ENCODE measurements around the gene DYNLRB1.

Gene DYNLRB1

DNA sequence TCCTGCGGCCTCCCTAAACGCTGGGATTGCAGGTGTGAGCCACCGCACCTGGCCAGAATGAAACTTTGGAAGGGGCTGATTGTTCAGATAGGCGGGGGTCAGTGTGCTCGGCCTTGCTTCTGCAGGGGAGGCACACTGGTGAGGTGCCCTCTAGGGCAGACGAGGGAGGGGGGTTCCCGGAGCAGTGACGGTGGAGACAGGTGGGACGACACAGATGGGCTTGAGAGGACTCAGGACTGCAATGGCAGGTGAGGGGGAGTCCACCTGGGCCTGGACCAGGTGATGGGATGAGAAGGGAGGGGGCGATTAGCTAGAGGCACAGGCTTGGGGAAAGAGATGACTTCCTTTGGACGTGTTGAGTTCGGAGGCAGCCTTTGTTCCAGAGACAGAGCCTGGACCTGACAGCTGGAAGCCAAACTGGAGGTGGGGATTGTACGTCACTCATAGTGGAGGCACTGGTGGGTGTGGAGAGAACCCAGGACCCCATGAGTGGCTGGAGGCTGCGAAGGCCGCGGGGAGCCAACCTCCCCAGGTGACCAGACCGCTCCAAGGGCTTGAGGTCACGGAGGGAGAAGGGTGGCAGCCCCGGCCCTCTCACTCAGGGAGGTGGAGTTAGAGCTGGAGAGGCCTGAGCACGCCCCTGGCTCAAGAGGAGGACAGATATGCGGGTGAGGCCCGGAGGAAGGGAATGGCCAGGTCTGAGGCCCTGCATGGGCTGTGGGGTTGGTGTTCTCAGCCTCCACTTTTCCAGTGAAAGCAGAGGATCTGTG lies 31.8 kb downstream of the DYNLRB1 start:
- DNase-seq: no peak
- peaks cover 4% of the 10 kb centered on the region for H3K27me3 Mint-ChIP-seq
- no peak overlapping the region for H3K4me3 Mint-ChIP-seq
- peaks cover 10% of the 10 kb centered on the region for H3K4me1 Mint-ChIP-seq (ENCODE audit: low read depth)
- H3K27ac Mint-ChIP-seq: no peak overlapping the region
- no peaks in the 10 kb centered on the region for H3K36me3 Mint-ChIP-seq (ENCODE audit: low read depth)
- H3K9me3 Mint-ChIP-seq: no peaks in the 10 kb centered on the region

DNA sequence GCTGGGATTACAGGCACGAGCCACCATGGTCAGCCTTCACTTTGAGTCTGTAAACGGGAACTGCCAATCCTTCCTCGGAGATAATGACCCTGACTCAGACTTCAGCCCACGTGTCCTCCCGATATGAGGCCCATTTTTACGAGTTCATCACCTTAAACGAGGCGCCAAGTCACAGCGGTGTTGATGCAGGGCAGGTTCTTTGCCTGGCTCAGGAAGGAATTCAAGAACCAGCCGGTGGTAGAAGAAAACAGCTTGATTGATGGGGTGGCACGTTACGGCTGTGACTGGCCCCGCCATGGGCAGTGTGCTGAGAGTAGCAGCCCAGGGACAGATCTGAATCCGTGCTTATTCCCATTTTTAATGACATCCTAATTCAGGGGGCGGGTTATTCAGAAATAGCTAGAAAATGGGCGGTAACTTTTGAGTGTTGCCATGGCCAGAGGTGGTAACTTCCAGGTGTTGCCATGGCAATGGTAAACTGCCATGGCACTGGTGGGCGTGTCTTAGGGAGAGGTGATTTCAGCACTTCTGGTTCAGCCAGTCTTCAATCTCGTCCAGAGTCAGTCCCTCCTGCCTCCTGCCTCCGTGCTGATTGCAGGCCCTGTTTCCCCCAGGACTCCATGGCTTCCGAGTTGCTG lies 33.2 kb downstream of the DYNLRB1 start:
- Mint-ChIP-seq H3K27me3 (peaks cover 4% of the 10 kb centered on the region), H3K4me1 (ENCODE audit: low read depth) (peaks cover 4% of the 10 kb centered on the region), H3K9me3 (no peaks in the 10 kb centered on the region), H3K27ac (no peak overlapping the region), H3K4me3 (no peak overlapping the region), H3K36me3 (ENCODE audit: low read depth) (no peaks in the 10 kb centered on the region)
- DNase-seq: no peak

DNA sequence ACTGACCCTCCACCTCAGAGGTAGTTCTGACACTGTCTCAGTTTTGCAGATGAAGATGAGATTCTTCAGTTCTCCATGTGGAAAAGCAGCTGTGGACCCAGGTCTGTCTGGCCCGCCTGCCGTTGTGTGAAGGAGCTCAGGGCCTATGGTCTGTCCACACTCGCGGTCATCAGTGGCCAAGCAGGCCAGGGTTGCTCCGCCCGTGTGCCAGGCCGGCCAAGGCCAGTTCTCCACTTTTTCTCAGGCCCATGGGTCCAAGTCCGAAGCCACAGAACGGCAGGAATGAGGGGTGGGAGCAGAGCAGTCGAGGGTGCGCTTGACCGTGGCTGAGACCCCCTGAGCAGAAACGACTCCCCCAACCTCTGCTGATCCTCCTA lies 33.7 kb downstream of the DYNLRB1 start:
- peaks cover 4% of the 10 kb centered on the region for H3K27me3 Mint-ChIP-seq
- H3K36me3 Mint-ChIP-seq (ENCODE audit: low read depth): no peaks in the 10 kb centered on the region
- no peak for DNase-seq
- no peak overlapping the region for H3K27ac Mint-ChIP-seq
- H3K4me1 Mint-ChIP-seq (ENCODE audit: low read depth): no peaks in the 10 kb centered on the region
- no peak overlapping the region for H3K4me3 Mint-ChIP-seq
- no peaks in the 10 kb centered on the region for H3K9me3 Mint-ChIP-seq

DNA sequence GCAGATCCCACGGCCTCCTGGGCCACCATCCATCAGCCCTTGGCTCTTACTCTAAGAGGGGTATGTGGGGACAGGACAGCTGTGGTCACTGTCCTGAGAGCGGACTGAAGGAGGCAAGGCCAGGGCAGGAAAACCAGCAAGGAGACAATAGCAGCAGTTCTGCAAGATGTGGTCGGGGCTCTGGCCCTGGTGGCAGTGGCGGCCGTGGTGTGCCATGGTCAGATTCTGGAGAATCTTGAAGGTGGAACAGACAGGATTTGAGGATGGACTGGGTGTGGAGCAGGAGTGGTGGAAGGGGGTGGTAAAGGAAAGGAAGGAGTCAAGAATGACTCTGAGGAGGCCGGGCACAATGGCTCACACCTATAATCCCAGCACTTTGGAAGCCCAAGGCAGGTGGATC lies 36.3 kb downstream of the DYNLRB1 start:
- H3K27ac Mint-ChIP-seq: no peak overlapping the region

DNA sequence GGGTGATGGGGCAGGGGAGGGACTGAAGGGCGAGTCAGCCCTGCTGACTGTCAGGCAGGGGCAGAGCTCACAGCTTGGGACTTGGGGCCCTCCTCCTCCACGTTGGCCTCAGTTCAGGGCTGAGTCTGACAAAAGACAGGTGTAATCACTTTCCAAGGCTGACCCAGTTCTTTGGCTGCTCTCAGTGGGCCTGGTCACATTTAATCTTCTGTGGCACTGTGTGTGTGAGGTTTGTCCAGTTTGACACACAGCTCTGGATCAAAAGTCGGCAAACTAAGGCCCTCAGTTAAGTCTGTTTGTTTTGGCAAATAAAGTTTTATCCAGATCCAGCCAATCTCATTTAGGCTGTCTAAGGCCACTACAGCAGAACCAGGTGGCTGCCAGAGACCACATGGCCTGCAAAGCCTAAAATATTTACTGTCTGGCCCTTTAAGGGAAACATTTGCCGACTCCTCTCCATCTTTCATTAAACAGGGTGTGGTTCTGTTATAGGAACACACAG lies 37.2 kb downstream of the DYNLRB1 start:
- peaks cover 8% of the 10 kb centered on the region for H3K4me1 Mint-ChIP-seq (ENCODE audit: low read depth)
- no peak overlapping the region for H3K4me3 Mint-ChIP-seq
- no peaks in the 10 kb centered on the region for H3K9me3 Mint-ChIP-seq
- H3K27me3 Mint-ChIP-seq: no peaks in the 10 kb centered on the region
- no peak overlapping the region for H3K27ac Mint-ChIP-seq
- H3K36me3 Mint-ChIP-seq (ENCODE audit: low read depth): no peaks in the 10 kb centered on the region
- DNase-seq: no peak

More for the DNA sequence above, 36.3 kb downstream of the DYNLRB1 start:
- Mint-ChIP-seq H3K4me3 (no peak overlapping the region), H3K4me1 (ENCODE audit: low read depth) (peaks cover 2% of the 10 kb centered on the region), H3K36me3 (ENCODE audit: low read depth) (no peaks in the 10 kb centered on the region), H3K9me3 (no peaks in the 10 kb centered on the region), H3K27me3 (no peaks in the 10 kb centered on the region)
- no peak for DNase-seq

DNA sequence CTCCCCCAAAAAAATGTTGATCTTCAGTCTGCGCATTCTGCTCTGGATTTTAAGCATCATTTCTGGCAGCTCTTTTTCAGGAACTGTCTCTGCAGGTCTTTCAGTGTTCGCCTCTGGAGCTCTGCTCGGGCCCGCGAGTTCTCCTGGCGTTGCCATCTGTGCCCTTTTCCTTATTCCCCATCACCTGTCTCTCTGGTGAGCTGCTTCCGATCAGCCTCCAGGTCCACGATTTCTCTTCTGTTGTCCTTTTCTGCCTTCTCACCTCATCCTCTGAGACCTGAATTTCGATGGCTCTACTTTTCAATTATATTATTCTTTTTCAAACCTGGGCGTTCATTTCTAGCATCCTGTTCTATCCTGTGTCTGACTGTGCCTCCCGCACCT lies 41.7 kb downstream of the DYNLRB1 start:
- H3K27ac Mint-ChIP-seq: peak overlapping the region; percentile 85
- no peaks in the 10 kb centered on the region for H3K36me3 Mint-ChIP-seq (ENCODE audit: low read depth)
- H3K9me3 Mint-ChIP-seq: no peaks in the 10 kb centered on the region
- no peaks in the 10 kb centered on the region for H3K27me3 Mint-ChIP-seq
- peak overlapping the region; percentile 77 for H3K4me3 Mint-ChIP-seq
- DNase-seq: no peak
- H3K4me1 Mint-ChIP-seq (ENCODE audit: low read depth): peaks cover 10% of the 10 kb centered on the region

DNA sequence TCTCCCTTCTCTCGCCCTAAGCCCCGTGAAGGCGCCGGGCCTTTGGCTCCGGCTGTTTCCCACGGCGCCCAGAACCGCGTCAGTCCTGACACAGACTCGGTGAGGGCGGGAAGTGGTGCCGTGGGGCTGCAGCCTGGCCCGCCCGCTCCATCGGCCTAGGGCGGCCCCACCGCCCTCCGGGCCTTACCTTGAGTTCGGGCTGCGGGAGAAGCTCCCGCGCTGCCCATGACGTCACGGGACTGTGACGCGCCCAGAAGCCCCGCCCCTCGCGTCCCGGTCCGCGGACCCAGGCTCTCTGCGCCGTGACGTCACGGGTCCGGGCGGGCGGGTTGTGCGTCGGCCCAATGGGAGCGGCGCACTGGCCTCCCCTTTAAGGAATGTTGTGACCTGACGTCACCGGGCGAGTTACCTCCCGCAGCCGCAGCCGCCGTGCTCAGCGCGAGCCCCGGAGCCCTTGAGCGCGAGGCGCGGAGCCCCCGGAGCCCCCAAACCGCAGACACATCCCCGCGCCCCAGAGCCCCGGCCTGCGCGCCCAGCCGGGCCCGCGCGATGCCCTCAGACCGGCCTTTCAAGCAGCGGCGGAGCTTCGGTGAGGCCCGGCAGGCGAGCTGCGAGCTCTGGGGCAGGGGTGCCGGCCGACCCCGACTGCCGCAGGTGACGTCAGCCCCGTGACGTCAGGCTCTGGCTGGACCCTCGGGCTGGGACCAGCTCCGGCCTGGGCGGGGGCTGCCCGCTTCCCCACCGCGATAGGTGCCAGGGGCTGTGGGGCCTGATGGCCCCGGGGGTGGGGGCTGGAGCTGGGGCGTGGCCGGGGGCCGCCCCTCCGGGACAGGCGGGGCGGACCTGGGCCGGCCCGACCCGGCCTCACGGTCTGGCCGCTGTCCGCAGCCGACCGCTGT lies 42.3 kb downstream of the DYNLRB1 start, which contains the start of gene MAP1LC3A:
TSS of gene MAP1LC3A (plus strand) at position 399 of the 899 bp plus-strand sequence. CDS start at position 550, 151 bp downstream.
- Mint-ChIP-seq H3K27ac (peak within 1 kb of the TSS; percentile 85), H3K9me3 (no peaks in the 10 kb centered on the region), H3K4me3 (peak within 1 kb of the TSS; percentile 77), H3K4me1 (ENCODE audit: low read depth) (peaks cover 10% of the 10 kb centered on the region), H3K36me3 (ENCODE audit: low read depth) (no peaks in the 10 kb centered on the region), H3K27me3 (no peaks in the 10 kb centered on the region)
- DNase-seq: peak; percentile 94

DNA sequence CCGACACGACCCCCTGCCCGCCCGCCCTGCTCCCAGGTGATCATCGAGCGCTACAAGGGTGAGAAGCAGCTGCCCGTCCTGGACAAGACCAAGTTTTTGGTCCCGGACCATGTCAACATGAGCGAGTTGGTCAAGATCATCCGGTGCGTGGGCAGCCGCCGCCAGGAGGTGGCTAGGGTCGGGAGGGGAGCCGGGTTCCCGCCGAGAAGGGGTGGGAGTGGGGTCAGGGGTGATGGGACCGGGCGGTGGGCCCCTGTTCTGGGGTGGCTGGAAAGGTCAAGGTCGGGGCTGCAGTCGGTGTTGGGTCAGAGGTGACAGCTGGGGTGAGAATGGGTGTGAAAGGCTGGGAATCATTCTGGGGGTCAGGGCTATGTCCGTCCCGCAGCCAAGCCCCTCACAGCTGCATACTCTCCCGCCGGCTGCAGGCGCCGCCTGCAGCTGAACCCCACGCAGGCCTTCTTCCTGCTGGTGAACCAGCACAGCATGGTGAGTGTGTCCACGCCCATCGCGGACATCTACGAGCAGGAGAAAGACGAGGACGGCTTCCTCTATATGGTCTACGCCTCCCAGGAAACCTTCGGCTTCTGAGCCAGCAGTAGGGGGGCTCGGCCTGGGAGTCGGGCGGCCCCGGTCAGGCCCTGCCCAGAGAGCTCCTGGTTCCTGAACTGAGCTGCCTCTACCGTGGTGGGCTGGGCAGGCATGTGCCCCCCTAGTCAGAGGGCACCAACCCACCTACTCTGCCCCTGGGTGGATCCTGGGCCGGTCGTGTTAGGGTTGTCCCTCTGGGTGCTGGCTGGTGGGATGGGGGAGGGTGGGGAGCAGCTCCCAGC lies 43.3 kb downstream of the DYNLRB1 start:
- Mint-ChIP-seq H3K9me3 (no peaks in the 10 kb centered on the region), H3K27me3 (no peaks in the 10 kb centered on the region), H3K36me3 (ENCODE audit: low read depth) (no peaks in the 10 kb centered on the region), H3K4me3 (peak overlapping the region; percentile 57), H3K27ac (peak overlapping the region; percentile 80), H3K4me1 (ENCODE audit: low read depth) (peaks cover 10% of the 10 kb centered on the region)
- DNase-seq: no peak

DNA sequence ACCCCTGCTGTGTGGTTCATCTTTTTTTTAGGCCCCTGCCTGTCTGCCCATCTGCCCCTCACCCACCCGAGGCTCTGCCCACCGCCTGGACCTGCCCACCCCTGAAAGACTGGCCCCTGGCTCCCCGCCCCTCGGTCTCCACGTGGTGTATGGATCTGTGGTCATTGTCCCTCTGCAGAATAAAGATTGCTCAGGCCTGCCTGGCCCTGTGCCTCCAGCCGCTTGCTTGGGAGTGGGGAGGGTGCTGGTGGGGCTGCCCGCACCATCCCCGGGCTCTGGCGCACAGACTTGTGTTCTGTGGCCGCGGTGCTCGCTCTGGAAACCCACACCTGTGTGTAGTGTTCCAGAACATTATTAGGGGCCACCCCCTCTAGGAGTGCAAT lies 43.9 kb downstream of the DYNLRB1 start:
- no peak overlapping the region for H3K4me3 Mint-ChIP-seq
- H3K27ac Mint-ChIP-seq: peak overlapping the region; percentile 69
- no peaks in the 10 kb centered on the region for H3K36me3 Mint-ChIP-seq (ENCODE audit: low read depth)

DNA sequence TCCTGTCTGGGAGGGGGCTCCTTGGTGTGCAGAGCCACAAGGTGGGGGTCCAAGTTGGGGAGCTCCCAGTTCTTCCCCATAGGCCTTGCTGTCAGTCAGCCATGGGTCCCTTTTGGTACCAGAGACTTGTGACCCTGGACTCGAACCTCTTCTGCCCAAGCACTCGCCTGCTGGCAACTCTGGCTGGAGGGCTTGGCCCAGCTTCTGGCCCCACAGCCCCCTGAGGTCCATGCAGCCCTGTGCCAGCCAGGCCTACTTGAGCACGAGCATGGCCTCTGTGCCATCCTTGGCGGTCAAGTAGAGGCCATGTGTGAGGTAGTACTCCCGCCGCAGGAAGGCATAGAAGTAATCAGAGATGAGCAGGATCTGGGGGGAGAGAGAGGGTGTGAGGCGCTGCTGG lies 44.4 kb downstream of the DYNLRB1 start:
- peaks cover 10% of the 10 kb centered on the region for H3K4me1 Mint-ChIP-seq (ENCODE audit: low read depth)
- no peak overlapping the region for H3K27ac Mint-ChIP-seq
- H3K27me3 Mint-ChIP-seq: no peaks in the 10 kb centered on the region
- no peaks in the 10 kb centered on the region for H3K9me3 Mint-ChIP-seq
- no peak for DNase-seq
- H3K36me3 Mint-ChIP-seq (ENCODE audit: low read depth): no peaks in the 10 kb centered on the region
- no peak overlapping the region for H3K4me3 Mint-ChIP-seq

More for the DNA sequence above, 43.9 kb downstream of the DYNLRB1 start:
- no peak for DNase-seq
- Mint-ChIP-seq H3K4me1 (ENCODE audit: low read depth) (peaks cover 10% of the 10 kb centered on the region), H3K9me3 (no peaks in the 10 kb centered on the region), H3K27me3 (no peaks in the 10 kb centered on the region)

DNA sequence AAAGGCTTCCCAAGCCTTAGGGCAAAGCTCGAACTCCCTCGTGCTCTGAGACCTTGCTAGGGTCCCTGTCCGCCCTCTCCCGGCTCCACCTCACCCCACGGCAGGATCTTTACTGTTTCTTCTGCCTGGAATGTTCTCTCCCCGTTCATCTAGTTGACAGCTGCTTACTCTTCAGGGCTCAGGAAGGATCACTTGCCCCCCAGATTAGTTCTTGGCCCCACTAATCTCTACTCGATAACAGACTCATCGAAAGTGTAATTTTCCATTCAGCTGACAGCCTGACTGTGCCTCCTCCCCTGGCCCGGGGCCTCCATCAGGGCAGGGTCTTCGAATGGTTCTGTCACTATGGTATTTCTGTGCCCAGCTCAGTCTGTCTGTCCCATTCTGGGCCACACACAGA lies 45.4 kb downstream of the DYNLRB1 start:
- no peak overlapping the region for H3K4me3 Mint-ChIP-seq
- no peaks in the 10 kb centered on the region for H3K27me3 Mint-ChIP-seq
- peaks cover under 1% of the 10 kb centered on the region for H3K36me3 Mint-ChIP-seq (ENCODE audit: low read depth)
- H3K4me1 Mint-ChIP-seq (ENCODE audit: low read depth): peaks cover 10% of the 10 kb centered on the region
- no peaks in the 10 kb centered on the region for H3K9me3 Mint-ChIP-seq
- no peak for DNase-seq
- peak overlapping the region; percentile 34 for H3K27ac Mint-ChIP-seq

DNA sequence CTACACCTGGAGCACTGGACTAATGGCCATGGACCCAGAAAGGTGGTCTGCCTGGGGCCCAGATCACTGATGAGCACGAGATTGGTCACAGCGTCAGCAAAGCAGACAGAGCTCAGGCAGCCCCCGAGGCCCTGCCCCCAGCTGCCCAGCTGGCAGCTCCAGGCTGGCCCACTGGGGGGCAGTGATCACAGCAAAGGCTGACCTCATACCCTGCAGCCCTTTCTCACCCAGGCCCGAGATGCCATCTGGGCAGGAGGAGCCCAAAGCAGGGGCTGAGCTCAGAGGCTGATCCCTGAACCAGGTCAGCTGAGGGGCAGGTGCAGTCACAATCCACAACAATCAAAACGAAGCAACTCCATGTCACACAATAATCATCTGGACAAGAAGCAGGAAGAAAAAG lies 46.4 kb downstream of the DYNLRB1 start:
- H3K4me1 Mint-ChIP-seq (ENCODE audit: low read depth): peaks cover 9% of the 10 kb centered on the region
- no peak overlapping the region for H3K4me3 Mint-ChIP-seq
- H3K36me3 Mint-ChIP-seq (ENCODE audit: low read depth): peaks cover 8% of the 10 kb centered on the region
- no peaks in the 10 kb centered on the region for H3K9me3 Mint-ChIP-seq
- H3K27ac Mint-ChIP-seq: no peak overlapping the region
- no peaks in the 10 kb centered on the region for H3K27me3 Mint-ChIP-seq
- DNase-seq: no peak

DNA sequence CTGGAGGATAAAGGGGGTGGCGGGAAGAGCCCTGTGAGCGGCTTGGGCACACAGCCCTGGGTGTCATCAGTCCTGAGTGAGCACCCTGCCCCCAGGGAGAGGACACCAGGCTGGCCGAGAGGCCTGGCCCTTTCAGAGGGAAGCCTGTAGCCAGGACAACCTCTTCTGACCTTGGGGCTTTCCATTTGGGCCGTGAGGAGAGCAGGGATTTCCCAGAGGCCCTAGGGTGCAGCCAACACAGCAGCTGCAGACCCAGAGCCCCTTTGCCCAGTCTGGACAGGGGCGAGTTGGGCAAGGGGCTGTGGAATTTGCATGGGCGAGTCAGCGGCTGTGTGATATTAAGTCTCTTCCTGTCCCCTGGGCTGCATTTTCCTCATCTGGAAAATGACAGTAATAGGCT lies 48.6 kb downstream of the DYNLRB1 start:
- no peak overlapping the region for H3K27ac Mint-ChIP-seq
- no peaks in the 10 kb centered on the region for H3K4me1 Mint-ChIP-seq (ENCODE audit: low read depth)
- peaks cover 22% of the 10 kb centered on the region for H3K36me3 Mint-ChIP-seq (ENCODE audit: low read depth)
- H3K9me3 Mint-ChIP-seq: no peaks in the 10 kb centered on the region
- no peak for DNase-seq
- no peak overlapping the region for H3K4me3 Mint-ChIP-seq
- no peaks in the 10 kb centered on the region for H3K27me3 Mint-ChIP-seq

All from activated T-cell treated with anti-CD3 and anti-CD28 coated beads, Interleukin-2, amount 50 U/mL, for 24 hours (primary cell).